HepG2 (cell line): ENCODE results near the gene OCSTAMP. TPM values are rescaled to one million over a fixed set of nuclear protein-coding genes. Genes with fewer than 3 reads are reported as not detected.

Experiments
- ATRX ChIP-seq: sonication (generic); formaldehyde crosslinking; IDR thresholded peaks from 2 replicates; pipeline ENCODE4 v1.4.0; 2020; ENCODE audit warnings: missing genetic modification reagents, borderline replicate concordance
- BCL6 ChIP-seq: IDR thresholded peaks from 2 replicates; pipeline ENCODE4 v1.6.1; 2016; ENCODE audit warnings: missing genetic modification reagents, missing compliant biosample characterization
- ETV5 ChIP-seq: IDR thresholded peaks from 2 replicates; pipeline ENCODE4 v1.6.1; 2018; ENCODE audit warnings: missing biosample characterization, missing genetic modification reagents, inconsistent platforms, borderline replicate concordance
- GATAD2A ChIP-seq: IDR thresholded peaks from 2 replicates; pipeline ENCODE4 v1.6.1; 2016
- HDAC2 ChIP-seq: sonication (generic); formaldehyde crosslinking; IDR thresholded peaks from 2 replicates; pipeline ENCODE4 v1.4.0; 2020; ENCODE audit warnings: missing genetic modification reagents
- HHEX ChIP-seq: IDR thresholded peaks from 2 replicates; pipeline ENCODE4 v1.6.1; 2016; ENCODE audit warnings: control low read depth
- HMG20B ChIP-seq: conservative IDR thresholded peaks from 2 replicates; pipeline ENCODE4 v1.6.1; 2016; ENCODE audit warnings: missing genetic modification reagents, missing compliant biosample characterization
- ISX ChIP-seq: sonication (generic); formaldehyde crosslinking; conservative IDR thresholded peaks from 2 replicates; pipeline ENCODE4 v1.5.0; 2020; ENCODE audit warnings: missing genetic modification reagents
- MIER2 ChIP-seq: IDR thresholded peaks from 2 replicates; pipeline ENCODE4 v1.6.1; 2016; ENCODE audit warnings: missing biosample characterization, missing genetic modification reagents
- MIXL1 ChIP-seq: IDR thresholded peaks from 2 replicates; pipeline ENCODE4 v1.6.1; 2016
- MTERF4 ChIP-seq: sonication (generic); formaldehyde crosslinking; IDR thresholded peaks from 2 replicates; pipeline ENCODE4 v1.8.0; 2023; ENCODE audit warnings: mild to moderate bottlenecking, missing genetic modification reagents
- NCOA5 ChIP-seq: sonication (generic); formaldehyde crosslinking; IDR thresholded peaks from 2 replicates; pipeline ENCODE4 v1.4.0; 2020; ENCODE audit warnings: missing genetic modification reagents
- PHF21A ChIP-seq: sonication (generic); formaldehyde crosslinking; IDR thresholded peaks from 2 replicates; pipeline ENCODE4 v1.5.0; 2020; ENCODE audit warnings: mild to moderate bottlenecking, missing genetic modification reagents
- PITX1 ChIP-seq: sonication (generic); formaldehyde crosslinking; IDR thresholded peaks from 2 replicates; pipeline ENCODE4 v1.5.1; 2020; ENCODE audit warnings: mild to moderate bottlenecking, missing genetic modification reagents
- RBM39 ChIP-seq: fragments of 200-400 bp; formaldehyde crosslinking; IDR thresholded peaks from one replicate; pipeline ENCODE4 v1.6.1; 2018; ENCODE audit warnings: antibody characterized with exemption, mild to moderate bottlenecking, low read depth, low read length; ENCODE audit not compliant: poor library complexity, severe bottlenecking
- SNAI1 ChIP-seq: sonication (generic); formaldehyde crosslinking; IDR thresholded peaks from 2 replicates; pipeline ENCODE4 v1.5.0; 2020; ENCODE audit warnings: mild to moderate bottlenecking, missing genetic modification reagents, borderline replicate concordance
- YY1 ChIP-seq: IDR thresholded peaks from 2 replicates; pipeline ENCODE4 v1.6.1; 2011; ENCODE audit warnings: low read length, low read depth, moderate library complexity, mild to moderate bottlenecking; ENCODE audit not compliant: insufficient read depth, insufficient replicate concordance
- ZBTB21 ChIP-seq: sonication (generic); formaldehyde crosslinking; IDR thresholded peaks from 2 replicates; pipeline ENCODE4 v1.4.0; 2020; ENCODE audit warnings: missing genetic modification reagents
- ZBTB3 ChIP-seq: sonication (generic); formaldehyde crosslinking; IDR thresholded peaks from 2 replicates; pipeline ENCODE4 v1.4.0; 2020; ENCODE audit warnings: low read depth, mild to moderate bottlenecking, moderate library complexity, missing genetic modification reagents, borderline replicate concordance
- ZNF138 ChIP-seq: sonication (generic); formaldehyde crosslinking; IDR thresholded peaks from 2 replicates; pipeline ENCODE4 v1.5.0; 2020; ENCODE audit warnings: mild to moderate bottlenecking, low read depth, missing genetic modification reagents
- ZNF260 ChIP-seq: sonication (generic); formaldehyde crosslinking; IDR thresholded peaks from 2 replicates; pipeline ENCODE4 v1.4.0; 2020; ENCODE audit warnings: missing genetic modification reagents, low read depth, mild to moderate bottlenecking, borderline replicate concordance
- ZNF362 ChIP-seq: sonication (generic); formaldehyde crosslinking; IDR thresholded peaks from 2 replicates; pipeline ENCODE4 v1.4.0; 2020; ENCODE audit warnings: missing genetic modification reagents, mild to moderate bottlenecking, borderline replicate concordance
- ZNF44 ChIP-seq: sonication (generic); formaldehyde crosslinking; IDR thresholded peaks from 2 replicates; pipeline ENCODE4 v1.5.1; 2020; ENCODE audit warnings: mild to moderate bottlenecking, missing genetic modification reagents
- ZNF564 ChIP-seq: sonication (generic); formaldehyde crosslinking; IDR thresholded peaks from 2 replicates; pipeline ENCODE4 v1.8.1; 2023; ENCODE audit warnings: mild to moderate bottlenecking, missing genetic modification reagents
- ZNF597 ChIP-seq: sonication (generic); formaldehyde crosslinking; IDR thresholded peaks from 2 replicates; pipeline ENCODE4 v1.5.0; 2020; ENCODE audit warnings: missing genetic modification reagents
- ZNF615 ChIP-seq: sonication (generic); formaldehyde crosslinking; IDR thresholded peaks from 2 replicates; pipeline ENCODE4 v1.5.0; 2020; ENCODE audit warnings: mild to moderate bottlenecking, missing genetic modification reagents, borderline replicate concordance
- ZNF644 ChIP-seq: IDR thresholded peaks from 2 replicates; pipeline ENCODE4 v1.6.1; 2016; ENCODE audit warnings: low read depth
- ZNF766 ChIP-seq: sonication (generic); formaldehyde crosslinking; IDR thresholded peaks from 2 replicates; pipeline ENCODE4 v1.5.0; 2020; ENCODE audit warnings: missing genetic modification reagents, borderline replicate concordance
- ZNF780A ChIP-seq: sonication (generic); formaldehyde crosslinking; IDR thresholded peaks from 2 replicates; pipeline ENCODE4 v1.8.0; 2022; ENCODE audit warnings: mild to moderate bottlenecking, missing genetic modification reagents, moderate library complexity
- polyA plus RNA-seq, 8 experiments: library from polyadenylated mRNA; depleted of rRNA in 3 of 8; stranded (reverse) in 7 of 8; unstranded in 1 of 8; fragments of >200 nt; fragmentation: Illumina TruSeq in 4 of 8; extraction: Trizol in 4 of 8; gene quantifications; 2 replicates each; pipeline versions ENCODE4 v1.2.1 to v1.2.3, GENCODE V29; 2011 to 2016; ENCODE audit warnings: low read depth in 4 of 8, missing spikeins in 1 of 8, mixed read lengths in 1 of 8; ENCODE audit not compliant: insufficient read depth in 1 of 8
- total RNA-seq, 5 experiments: library from RNA; depleted of rRNA; stranded (reverse); fragments of >200 nt; fragmentation: Illumina TruSeq; extraction: Trizol; gene quantifications; 2 replicates each; pipeline ENCODE4 v1.2.3, GENCODE V29; 2016; ENCODE audit warnings: low read depth in 1 of 5
- TF ChIP-seq, protein P1 (sequence below): sonication (generic); IDR thresholded peaks from 2 replicates; pipeline ENCODE4 v1.6.1; 2016; ENCODE audit warnings: low read depth, borderline replicate concordance

OCSTAMP gene
- total and polyA plus RNA-seq, 2 of the 13 experiments (the other 11 are each of a cell fraction or from before 2014, with no cell fraction given) = not detected

DNA sequence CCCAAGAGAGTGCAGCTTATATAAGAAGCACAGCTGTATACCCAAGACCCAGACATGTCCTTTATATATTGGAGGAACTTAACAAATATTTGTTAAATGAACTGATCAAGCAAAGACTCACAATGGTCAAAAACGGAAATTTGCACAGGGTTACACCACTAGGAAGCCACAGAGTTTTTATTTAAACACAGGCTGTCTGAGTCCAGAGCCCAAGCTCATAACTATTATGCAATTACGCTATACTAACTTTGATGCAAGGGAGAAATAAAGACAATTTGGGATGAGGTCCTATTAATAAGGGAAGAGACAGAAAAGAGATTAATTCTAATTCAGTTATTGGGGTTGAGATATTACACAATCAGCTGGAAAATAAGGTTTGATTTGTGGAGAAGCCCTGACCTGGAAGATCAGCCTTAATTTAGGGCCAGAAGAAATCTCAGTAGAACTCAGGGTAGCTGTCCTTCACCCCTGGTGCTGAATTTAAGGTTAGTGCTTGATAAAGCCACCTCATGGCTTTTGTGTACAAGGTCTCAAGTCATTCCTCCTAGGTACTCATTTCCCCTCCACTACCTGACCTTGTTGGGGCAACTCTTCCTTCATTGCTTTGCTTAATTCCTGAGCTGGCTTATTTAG lies 26.6 kb downstream of the OCSTAMP start (continued):
- TF ChIP-seq, protein P1, sequence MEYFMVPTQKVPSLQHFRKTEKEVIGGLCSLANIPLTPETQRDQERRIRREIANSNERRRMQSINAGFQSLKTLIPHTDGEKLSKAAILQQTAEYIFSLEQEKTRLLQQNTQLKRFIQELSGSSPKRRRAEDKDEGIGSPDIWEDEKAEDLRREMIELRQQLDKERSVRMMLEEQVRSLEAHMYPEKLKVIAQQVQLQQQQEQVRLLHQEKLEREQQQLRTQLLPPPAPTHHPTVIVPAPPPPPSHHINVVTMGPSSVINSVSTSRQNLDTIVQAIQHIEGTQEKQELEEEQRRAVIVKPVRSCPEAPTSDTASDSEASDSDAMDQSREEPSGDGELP = no peak
- peak; percentile 46 for TF ChIP-seq PHF21A
- 0 out of 2 replicates have a peak, but pooled peaks have one; percentile 48 for TF ChIP-seq ZNF615
- TF ChIP-seq ATRX (CRISPR knock-in tag) = no peak
- TF ChIP-seq HHEX (CRISPR knock-in tag) = no peak
- TF ChIP-seq ISX (CRISPR knock-in tag) = no peak
- peak; percentile 16; the same call in 1 of the 2 replicates for TF ChIP-seq ZBTB21 (CRISPR knock-in tag)
- TF ChIP-seq ZNF362 (CRISPR knock-in tag) = no peak
- TF ChIP-seq NCOA5 (CRISPR knock-in tag) = no peak
- no peak for TF ChIP-seq ZNF766 (CRISPR knock-in tag)
- peak; percentile 90 for TF ChIP-seq HMG20B (CRISPR knock-in tag)
- TF ChIP-seq ZNF780A (CRISPR knock-in tag) = no peak
- no peak for TF ChIP-seq ZNF564 (CRISPR knock-in tag)
- peak; percentile 5; the same call in 1 of the 2 replicates for TF ChIP-seq GATAD2A (CRISPR knock-in tag)
- peak; percentile 87 for TF ChIP-seq BCL6
- TF ChIP-seq ZNF597 = no peak
- no peak for TF ChIP-seq ZNF644 (CRISPR knock-in tag)
- TF ChIP-seq ZNF44 (CRISPR knock-in tag) = no peak
- peak; percentile 42; the same call in 1 of the 2 replicates for TF ChIP-seq ETV5
- TF ChIP-seq PITX1 = peak; percentile 52
- TF ChIP-seq YY1 = no peak
- peak; percentile 53; the same call in 1 of the 2 replicates for TF ChIP-seq MTERF4
- TF ChIP-seq RBM39 = no peak
- no peak for TF ChIP-seq ZNF260 (CRISPR knock-in tag)
- peak; percentile 56 for TF ChIP-seq HDAC2
- peak; percentile 48; the same call in 1 of the 2 replicates for TF ChIP-seq MIXL1 (CRISPR knock-in tag)
- TF ChIP-seq MIER2 (CRISPR knock-in tag) = peak; percentile 97
- TF ChIP-seq SNAI1 (CRISPR knock-in tag) = no peak
- no peak for TF ChIP-seq ZNF138 (CRISPR knock-in tag)
- TF ChIP-seq ZBTB3 (CRISPR knock-in tag) = no peak
